Gastrocnemius medialis (tissue), 4 donors: Measurements from ENCODE around the gene LATS2. TPM values are rescaled to one million over a fixed set of nuclear protein-coding genes. Genes with fewer than 3 reads are reported as not detected.

Experiments
- ATAC-seq, 2 donors: fragments of 150-250 bp; one replicate each; pipeline ENCODE4 v1.9.1; 2016
- DNase-seq, 2 donors: peaks; one replicate each; pipeline ENCODE4 v3.0.0-alpha.2; 2019
- H3K27ac ChIP-seq, 4 donors: fragments of 200-600 bp; sonication (generic); 1 replicate in 1 of 4; 2 replicates in 3 of 4; pipeline ENCODE4 v1.5.1; 2016 to 2018; ENCODE audit warnings: mild to moderate bottlenecking in 2 of 4, moderate library complexity in 1 of 4
- H3K27me3 ChIP-seq, 3 donors: fragments of 200-600 bp; sonication (generic) in 2 of 3; 1 replicate in 1 of 3; 2 replicates in 2 of 3; pipeline versions ENCODE4 v1.5.1 to v1.6.0; 2016 to 2019; ENCODE audit warnings: mild to moderate bottlenecking in 1 of 3, moderate library complexity in 1 of 3
- H3K36me3 ChIP-seq, 2 donors: fragments of 200-600 bp; sonication (generic) in 1 of 2; one replicate each; pipeline ENCODE4 v1.5.1; 2017 to 2018
- H3K4me1 ChIP-seq, 2 donors: fragments of 200-600 bp; sonication (generic) in 1 of 2; one replicate each; pipeline ENCODE4 v1.5.1; 2016 to 2017; ENCODE audit warnings: mild to moderate bottlenecking in 2 of 2
- H3K4me3 ChIP-seq, 4 donors: fragments of 200-600 bp; sonication (generic) in 3 of 4; 1 replicate in 1 of 4; 2 replicates in 3 of 4; pipeline ENCODE4 v1.5.1; 2016 to 2019; ENCODE audit warnings: mild to moderate bottlenecking in 2 of 4
- H3K9me3 ChIP-seq, 3 donors: fragments of 200-600 bp; sonication (generic) in 2 of 3; 1 replicate in 1 of 3; 2 replicates in 2 of 3; pipeline ENCODE4 v1.5.1; 2016 to 2019
- CTCF ChIP-seq, 5 experiments: fragments of 450-650 bp in 3 of 5; fragments of 200-600 bp in 2 of 5; sonication (generic) in 2 of 5; IDR thresholded peaks in 4 of 5; conservative IDR thresholded peaks in 1 of 5; 1 replicate in 4 of 5; 2 replicates in 1 of 5; pipeline ENCODE4 v1.5.1; 2016 to 2019; ENCODE audit warnings: antibody characterized with exemption in 5 of 5, mild to moderate bottlenecking in 3 of 5, moderate library complexity in 3 of 5
- POLR2A ChIP-seq, 2 donors: fragments of 450-650 bp; IDR thresholded peaks; one replicate each; pipeline ENCODE4 v1.6.1; 2017; ENCODE audit warnings: antibody characterized with exemption in 2 of 2, mild to moderate bottlenecking in 2 of 2, moderate library complexity in 2 of 2
- in situ Hi-C, 4 donors: fragments of 200-750 bp; cut with MboI; loops; one replicate each; pipeline versions ENCODE4 v1.15.0 to v1.8.0; 2017; ENCODE audit warnings: low sequenced_read_pairs in 4 of 4
- intact Hi-C: fragments of 100-400 bp; cut with DNase I; formaldehyde crosslinking; loops from one replicate; pipeline ENCODE4 v1.15.1; 2023; ENCODE audit warnings: low total_unique reads
- total RNA-seq, 4 donors: library from RNA; depleted of rRNA; stranded (reverse); fragments of >200 nt; gene quantifications; one replicate each; pipeline versions ENCODE4 v1.1.0 to v1.2.3, GENCODE V29; 2016

LATS2 gene
- total RNA-seq, 4 donors from 2014 or later = 11.5 to 34.1 (median 18.8) TPM

- TF ChIP-seq CTCF (IDR thresholded peaks at IDR 0.05 in 4 of 5, conservative IDR thresholded peaks at IDR 0.05 in 1 of 5) (peak in 1 of 5 experiments; percentile 16), POLR2A (IDR thresholded peaks at IDR 0.05) (peak; percentile 76 to 80)
- peak overlapping the region; percentile 87 to 100 (median 100) for H3K27ac ChIP-seq
- peaks cover 50 to 52% of the 10 kb centered on the region in 2 donors for H3K4me1 ChIP-seq
- in situ Hi-C loops = loop anchor here in 1 of 4 donors (10.0 kb wide), 1 partner anchor 116 kb away; no protein-coding TSS in a partner anchor
- intact Hi-C loops = loop anchor here (1.0 to 10.0 kb wide), 8 partner anchors 9 to 422 kb away; no protein-coding TSS in a partner anchor
- H3K4me3 ChIP-seq = peak overlapping the region; percentile 69 to 95 (median 92)
- H3K36me3 ChIP-seq = no peaks in the 10 kb centered on the region
- H3K27me3 ChIP-seq = no peaks in the 10 kb centered on the region
- DNase-seq (peak; percentile 39 to 72), ATAC-seq (peak; percentile 43 to 54)
- no peaks in the 10 kb centered on the region for H3K9me3 ChIP-seq
Observed at GRCh38 chr13:21060338-21061028, 903 bp downstream of the LATS2 start.

DNA sequence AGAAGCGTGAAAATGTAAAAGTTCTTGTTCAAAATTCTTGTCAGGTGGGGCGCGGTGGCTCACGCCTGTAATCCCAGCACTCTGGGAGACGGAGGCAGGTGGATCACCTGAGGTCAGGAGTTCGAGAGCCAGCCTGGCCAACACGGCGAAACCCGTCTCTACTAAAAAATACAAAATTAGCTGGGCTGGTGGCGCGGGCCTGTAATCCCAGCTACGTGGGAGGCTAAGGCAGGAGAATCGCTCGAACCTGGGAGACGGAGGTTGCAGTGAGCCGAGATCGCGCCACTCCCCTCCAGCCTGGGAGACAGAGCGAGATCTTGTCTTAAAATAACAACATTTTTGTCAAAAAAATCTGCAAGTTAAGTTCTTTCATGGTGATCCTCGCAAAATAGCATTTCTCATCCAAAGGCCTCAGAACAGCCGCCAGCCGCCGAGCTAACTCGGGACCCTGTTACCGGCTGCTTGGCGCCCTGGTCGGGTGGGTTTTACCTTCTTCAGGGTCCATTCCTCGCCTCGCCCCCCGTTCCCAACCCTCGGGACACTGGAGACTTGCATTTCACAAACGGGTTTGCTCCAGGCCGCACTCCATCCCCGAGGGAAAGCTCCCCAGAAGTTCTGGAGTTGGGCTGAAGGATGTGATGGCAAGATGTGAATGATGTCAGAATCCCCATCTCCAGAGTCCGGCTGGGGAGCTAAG is 1.6 kb downstream of the LATS2 start:
- Histone ChIP-seq H3K9me3 (no peaks in the 10 kb centered on the region), H3K27ac (peak overlapping the region; percentile 87 to 100 (median 100)), H3K36me3 (no peaks in the 10 kb centered on the region), H3K4me3 (peak overlapping the region; percentile 69 to 95 (median 92)), H3K27me3 (no peaks in the 10 kb centered on the region), H3K4me1 (peaks cover 57 to 59% of the 10 kb centered on the region in 2 donors)
- no peak for TF ChIP-seq POLR2A (IDR thresholded peaks at IDR 0.05)
- TF ChIP-seq CTCF (IDR thresholded peaks at IDR 0.05 in 4 of 5, conservative IDR thresholded peaks at IDR 0.05 in 1 of 5) = no peak
- intact Hi-C loops = loop anchor here (5.0 to 10.0 kb wide), 5 partner anchors 47 to 423 kb away; no protein-coding TSS in a partner anchor
- in situ Hi-C loops = loop anchor here in 1 of 4 donors (10.0 kb wide), 1 partner anchor 115 kb away; no protein-coding TSS in a partner anchor
- ATAC-seq = no peak
- DNase-seq = no peak

- in situ Hi-C loops = no loop called here
- no peak for DNase-seq
- Histone ChIP-seq H3K4me3 (no peak overlapping the region), H3K4me1 (peaks cover 69 to 73% of the 10 kb centered on the region in 2 donors), H3K9me3 (no peaks in the 10 kb centered on the region), H3K36me3 (no peaks in the 10 kb centered on the region), H3K27ac (peak overlapping the region; percentile 53 to 99 (median 82)), H3K27me3 (no peaks in the 10 kb centered on the region)
- intact Hi-C loops = loop anchor here (5.0 kb wide), 1 partner anchor 341 kb away; no protein-coding TSS in a partner anchor
- no peak for TF ChIP-seq CTCF (IDR thresholded peaks at IDR 0.05 in 4 of 5, conservative IDR thresholded peaks at IDR 0.05 in 1 of 5)
- no peak for TF ChIP-seq POLR2A (IDR thresholded peaks at IDR 0.05)
- ATAC-seq = no peak
Observed at GRCh38 chr13:21058361-21058760, 3.0 kb downstream of the LATS2 start.

- Histone ChIP-seq H3K27me3 (no peaks in the 10 kb centered on the region), H3K4me3 (peak overlapping the region in 1 of 4 donors; percentile 16), H3K27ac (peak overlapping the region; percentile 53 to 99 (median 82)), H3K9me3 (no peaks in the 10 kb centered on the region), H3K4me1 (peaks cover 71 to 81% of the 10 kb centered on the region in 2 donors), H3K36me3 (no peaks in the 10 kb centered on the region)
- intact Hi-C loops = loop anchor here (5.0 kb wide), 1 partner anchor 338 kb away; no protein-coding TSS in a partner anchor
- DNase-seq (peak in 1 of 2 donors; percentile 30), ATAC-seq (no peak)
- TF ChIP-seq POLR2A (IDR thresholded peaks at IDR 0.05) = no peak
- no peak for TF ChIP-seq CTCF (IDR thresholded peaks at IDR 0.05 in 4 of 5, conservative IDR thresholded peaks at IDR 0.05 in 1 of 5)
- in situ Hi-C loops = no loop called here
Observed at GRCh38 chr13:21055511-21056045, 5.8 kb downstream of the LATS2 start.
